22Rv1 (cell line): Measurements from ENCODE around the gene TMTC1.

Source experiments
- ZFX ChIP-seq: fragments of 450-650 bp; IDR thresholded peaks from 2 replicates; pipeline ENCODE4 v1.6.1; 2017; ENCODE audit warnings: antibody characterized with exemption, borderline replicate concordance
- TF ChIP-seq, protein P1 (sequence below): fragments of 450-650 bp; IDR thresholded peaks from 2 replicates; pipeline ENCODE4 v1.5.1; 2017; ENCODE audit warnings: mild to moderate bottlenecking

DNA sequence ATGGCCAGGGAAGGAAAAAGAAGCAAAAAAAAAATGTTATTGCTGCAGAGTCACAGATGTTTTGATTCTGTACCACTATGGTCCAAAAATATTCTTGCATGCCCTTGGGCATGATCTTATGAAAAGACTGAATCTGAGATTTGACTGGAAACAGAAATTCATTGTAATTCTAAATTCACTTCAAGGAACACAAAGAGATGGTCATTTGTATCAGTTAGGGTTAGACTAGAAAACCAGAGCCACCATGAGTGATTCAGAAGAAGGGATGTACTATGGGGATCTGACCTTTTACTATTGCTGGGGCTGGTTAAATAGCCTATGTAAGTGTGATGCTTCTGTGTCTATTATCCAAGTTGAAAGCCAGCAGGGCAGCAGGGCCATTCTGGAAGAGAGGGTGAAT, 5.2 kb downstream of the TMTC1 start:
- TF ChIP-seq, protein P1, sequence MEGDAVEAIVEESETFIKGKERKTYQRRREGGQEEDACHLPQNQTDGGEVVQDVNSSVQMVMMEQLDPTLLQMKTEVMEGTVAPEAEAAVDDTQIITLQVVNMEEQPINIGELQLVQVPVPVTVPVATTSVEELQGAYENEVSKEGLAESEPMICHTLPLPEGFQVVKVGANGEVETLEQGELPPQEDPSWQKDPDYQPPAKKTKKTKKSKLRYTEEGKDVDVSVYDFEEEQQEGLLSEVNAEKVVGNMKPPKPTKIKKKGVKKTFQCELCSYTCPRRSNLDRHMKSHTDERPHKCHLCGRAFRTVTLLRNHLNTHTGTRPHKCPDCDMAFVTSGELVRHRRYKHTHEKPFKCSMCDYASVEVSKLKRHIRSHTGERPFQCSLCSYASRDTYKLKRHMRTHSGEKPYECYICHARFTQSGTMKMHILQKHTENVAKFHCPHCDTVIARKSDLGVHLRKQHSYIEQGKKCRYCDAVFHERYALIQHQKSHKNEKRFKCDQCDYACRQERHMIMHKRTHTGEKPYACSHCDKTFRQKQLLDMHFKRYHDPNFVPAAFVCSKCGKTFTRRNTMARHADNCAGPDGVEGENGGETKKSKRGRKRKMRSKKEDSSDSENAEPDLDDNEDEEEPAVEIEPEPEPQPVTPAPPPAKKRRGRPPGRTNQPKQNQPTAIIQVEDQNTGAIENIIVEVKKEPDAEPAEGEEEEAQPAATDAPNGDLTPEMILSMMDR, result no peak
- TF ChIP-seq ZFX, result no peak
